Trophoblast cell (in vitro differentiated cells and primary cell): ENCODE data around the gene APOF. TPM values are rescaled to one million over a fixed set of nuclear protein-coding genes. Genes with fewer than 3 reads are reported as not detected.

Source experiments
- DNase-seq, 2 donors: peaks; one replicate each; pipeline ENCODE4 v3.0.0-alpha.2; 2016
- H2AFZ ChIP-seq: 2 replicates; pipeline ENCODE4 v1.6.1; 2013; ENCODE audit warnings: low read length, moderate library complexity, mild to moderate bottlenecking; ENCODE audit not compliant: insufficient read depth, poor library complexity
- H2AK5ac ChIP-seq: 2 replicates; pipeline ENCODE4 v1.6.1; 2013; ENCODE audit warnings: mild to moderate bottlenecking, low read length
- H2BK120ac ChIP-seq: 2 replicates; pipeline ENCODE4 v1.6.1; 2013; ENCODE audit warnings: low read length, mild to moderate bottlenecking, moderate library complexity; ENCODE audit not compliant: insufficient read depth, poor library complexity
- H2BK12ac ChIP-seq: 2 replicates; pipeline ENCODE4 v1.6.1; 2013; ENCODE audit warnings: mild to moderate bottlenecking, low read length, moderate library complexity
- H2BK5ac ChIP-seq: 2 replicates; pipeline ENCODE4 v1.6.1; 2013; ENCODE audit warnings: low read length, low read depth, moderate library complexity, mild to moderate bottlenecking; ENCODE audit not compliant: poor library complexity
- H3K14ac ChIP-seq: 2 replicates; pipeline ENCODE4 v1.6.1; 2013; ENCODE audit warnings: mild to moderate bottlenecking, low read length
- H3K18ac ChIP-seq: 2 replicates; pipeline ENCODE4 v1.6.1; 2013; ENCODE audit warnings: mild to moderate bottlenecking, low read length
- H3K23ac ChIP-seq: 2 replicates; pipeline ENCODE4 v1.6.1; 2013; ENCODE audit warnings: low read length
- H3K27ac ChIP-seq: 2 replicates; pipeline ENCODE4 v1.5.1; 2013; ENCODE audit warnings: low read depth, mild to moderate bottlenecking, inconsistent platforms, low read length, moderate library complexity
- H3K27me3 ChIP-seq: 2 replicates; pipeline ENCODE4 v1.6.1; 2013; ENCODE audit warnings: inconsistent platforms, mild to moderate bottlenecking, low read length, moderate library complexity; ENCODE audit not compliant: insufficient read depth
- H3K36me3 ChIP-seq, 2 experiments: 1 replicate in 1 of 2; 2 replicates in 1 of 2; pipeline ENCODE4 v1.6.1; 2013; ENCODE audit warnings: low read length in 2 of 2, mild to moderate bottlenecking in 2 of 2, moderate library complexity in 1 of 2; ENCODE audit not compliant: insufficient read depth in 2 of 2, control insufficient read depth in 1 of 2
- H3K4ac ChIP-seq: 2 replicates; pipeline ENCODE4 v1.6.1; 2013; ENCODE audit warnings: low read depth, mild to moderate bottlenecking, low read length, moderate library complexity
- H3K4me1 ChIP-seq, 2 experiments: 1 replicate in 1 of 2; 2 replicates in 1 of 2; pipeline ENCODE4 v1.6.1; 2013; ENCODE audit warnings: low read length in 2 of 2, mild to moderate bottlenecking in 2 of 2, moderate library complexity in 1 of 2; ENCODE audit not compliant: insufficient read depth in 2 of 2, control insufficient read depth in 1 of 2
- H3K4me2 ChIP-seq: 2 replicates; pipeline ENCODE4 v1.6.1; 2013; ENCODE audit warnings: inconsistent platforms, mild to moderate bottlenecking, low read length, moderate library complexity
- H3K4me3 ChIP-seq: 2 replicates; pipeline ENCODE4 v1.5.1; 2013; ENCODE audit warnings: mild to moderate bottlenecking, low read depth, low read length, inconsistent platforms
- H3K79me1 ChIP-seq: one replicate; pipeline ENCODE4 v1.6.1; 2013; ENCODE audit warnings: low read length
- H3K79me2 ChIP-seq: 2 replicates; pipeline ENCODE4 v1.6.1; 2013; ENCODE audit warnings: low read length, mild to moderate bottlenecking; ENCODE audit not compliant: control insufficient read depth, insufficient read depth, poor library complexity
- H3K9ac ChIP-seq: 2 replicates; pipeline ENCODE4 v1.6.1; 2013; ENCODE audit warnings: mild to moderate bottlenecking, low read length
- H3K9me3 ChIP-seq: 2 replicates; pipeline ENCODE4 v1.6.1; 2013; ENCODE audit warnings: low read depth, mild to moderate bottlenecking, control low read depth, inconsistent platforms, low read length; ENCODE audit not compliant: insufficient read depth
- H4K12ac ChIP-seq: 2 replicates; pipeline ENCODE4 v1.6.1; 2013; ENCODE audit warnings: low read depth, mild to moderate bottlenecking, low read length, moderate library complexity
- H4K8ac ChIP-seq: 2 replicates; pipeline ENCODE4 v1.6.1; 2013; ENCODE audit warnings: low read depth, mild to moderate bottlenecking, low read length, moderate library complexity
- H4K91ac ChIP-seq: one replicate; pipeline ENCODE4 v1.6.1; 2013; ENCODE audit warnings: low read depth, mild to moderate bottlenecking, low read length, moderate library complexity
- WGBS: extraction: QIAGEN DNeasy Blood & Tissue Kit; methylation state at CpG from one replicate; pipeline ENCODE4 v1.1.7; 2013; ENCODE audit warnings: missing lambda C conversion rate; ENCODE audit not compliant: insufficient read length, insufficient coverage; ENCODE audit errors: extremely low coverage; 5-methylcytosine and 5-hydroxymethylcytosine counted together
- polyA plus RNA-seq: library from polyadenylated mRNA; stranded (reverse); fragments of 200-250 nt; gene quantifications from 2 replicates; pipeline ENCODE4 v1.2.3, GENCODE V29; 2013

The APOF gene
- polyA plus RNA-seq = not detected in 2 replicates

- Histone ChIP-seq H3K18ac (no peak within 1 kb of the TSS), H4K12ac (no peak within 1 kb of the TSS), H3K27me3 (no peaks in the 10 kb centered on the region), H3K79me1 (peaks cover 5% of the 10 kb centered on the region), H3K27ac (no peak within 1 kb of the TSS), H3K36me3 (no peaks in the 10 kb centered on the region), H3K14ac (no peak within 1 kb of the TSS), H2AK5ac (no peak within 1 kb of the TSS), H3K79me2 (peaks cover 5% of the 10 kb centered on the region), H2BK5ac (no peak within 1 kb of the TSS), H4K8ac (no peak within 1 kb of the TSS), H3K4me3 (no peak within 1 kb of the TSS), H2BK12ac (no peak within 1 kb of the TSS), H4K91ac (no peak within 1 kb of the TSS), H3K9me3 (no peaks in the 10 kb centered on the region), H3K9ac (no peak within 1 kb of the TSS), H2BK120ac (no peak within 1 kb of the TSS), H3K4me2 (no peak within 1 kb of the TSS), H3K23ac (no peak within 1 kb of the TSS), H3K4ac (no peak within 1 kb of the TSS), H2AFZ (no peak within 1 kb of the TSS), H3K4me1 (no peaks in the 10 kb centered on the region)
- no peak for DNase-seq
- WGBS = no CpG with 5 or more reads among the region's 10 CpGs
Measured at GRCh38 chr12:56362130-56363059, at the start of gene APOF. Gene APOF, minus strand, starts transcription at chr12:56362857. Its CDS starts 112 bp downstream, at chr12:56362745.

GRCh38 chr12:56411781-56412639, 49.4 kb upstream of the APOF start:
- Histone ChIP-seq H4K8ac (no peak overlapping the region), H3K4me2 (no peak overlapping the region), H2AFZ (no peak overlapping the region), H3K9ac (no peak overlapping the region), H3K18ac (no peak overlapping the region), H3K14ac (no peak overlapping the region), H3K4ac (no peak overlapping the region), H3K27ac (no peak overlapping the region), H3K23ac (no peak overlapping the region), H2BK120ac (no peak overlapping the region), H3K27me3 (no peaks in the 10 kb centered on the region), H3K79me1 (no peaks in the 10 kb centered on the region), H3K4me1 (peaks cover 0 to 2% of the 10 kb centered on the region in 2 experiments), H2AK5ac (no peak overlapping the region), H3K79me2 (no peaks in the 10 kb centered on the region), H3K36me3 (peaks cover 8 to 15% of the 10 kb centered on the region in 2 experiments), H2BK5ac (no peak overlapping the region), H2BK12ac (no peak overlapping the region), H4K12ac (no peak overlapping the region), H3K4me3 (no peak overlapping the region), H4K91ac (no peak overlapping the region), H3K9me3 (peaks cover 2% of the 10 kb centered on the region)
- WGBS = no CpG with 5 or more reads among the region's 6 CpGs
- no peak for DNase-seq

- Histone ChIP-seq H4K91ac (no peak overlapping the region), H3K4me1 (peaks cover 0 to 2% of the 10 kb centered on the region in 2 experiments), H4K12ac (no peak overlapping the region), H3K4ac (no peak overlapping the region), H3K79me1 (no peaks in the 10 kb centered on the region), H3K14ac (no peak overlapping the region), H3K9ac (no peak overlapping the region), H4K8ac (no peak overlapping the region), H3K4me3 (no peak overlapping the region), H3K9me3 (peaks cover 2% of the 10 kb centered on the region), H2AK5ac (no peak overlapping the region), H2BK5ac (no peak overlapping the region), H3K79me2 (no peaks in the 10 kb centered on the region), H3K27ac (no peak overlapping the region), H2AFZ (no peak overlapping the region), H2BK120ac (no peak overlapping the region), H2BK12ac (no peak overlapping the region), H3K27me3 (no peaks in the 10 kb centered on the region), H3K36me3 (peaks cover 7 to 13% of the 10 kb centered on the region in 2 experiments), H3K4me2 (no peak overlapping the region), H3K23ac (no peak overlapping the region), H3K18ac (no peak overlapping the region)
- DNase-seq = no peak
- no CpG with 5 or more reads among the region's 4 CpGs for WGBS
Measured at GRCh38 chr12:56410768-56411167, 48.1 kb upstream of the APOF start.

GRCh38 chr12:56408799-56409417, 46.3 kb upstream of the APOF start:
- H4K12ac ChIP-seq = no peak overlapping the region

More at GRCh38 chr12:56408799-56409417, 46.3 kb upstream of the APOF start:
- no peak overlapping the region for H3K23ac ChIP-seq
- H3K4me2 ChIP-seq = no peak overlapping the region
- H2BK120ac ChIP-seq = no peak overlapping the region
- H3K27ac ChIP-seq = no peak overlapping the region
- H3K4me1 ChIP-seq = peaks cover 0 to 2% of the 10 kb centered on the region in 2 experiments
- no CpG with 5 or more reads among the region's 5 CpGs for WGBS
- no peak overlapping the region for H2BK5ac ChIP-seq
- H2AFZ ChIP-seq = no peak overlapping the region
- no peak for DNase-seq
- peaks cover 2% of the 10 kb centered on the region for H3K9me3 ChIP-seq
- H3K4ac ChIP-seq = no peak overlapping the region
- H3K9ac ChIP-seq = no peak overlapping the region
- H3K27me3 ChIP-seq = no peaks in the 10 kb centered on the region
- H3K79me1 ChIP-seq = no peaks in the 10 kb centered on the region
- H3K4me3 ChIP-seq = no peak overlapping the region
- H3K79me2 ChIP-seq = no peaks in the 10 kb centered on the region
- H3K14ac ChIP-seq = no peak overlapping the region
- peaks cover 2 to 8% of the 10 kb centered on the region in 2 experiments for H3K36me3 ChIP-seq
- no peak overlapping the region for H4K91ac ChIP-seq
- no peak overlapping the region for H2AK5ac ChIP-seq
- no peak overlapping the region for H3K18ac ChIP-seq
- H4K8ac ChIP-seq = no peak overlapping the region
- H2BK12ac ChIP-seq = no peak overlapping the region
